Panc1 (cell line): Measurements from ENCODE around the gene TLE5. TPM values are rescaled to one million over a fixed set of nuclear protein-coding genes. Genes with fewer than 3 reads are reported as not detected.

ENCODE experiments used
- ATAC-seq: fragments of 200-7000 bp; cut with Tn5 transposase; 2 replicates; pipeline ENCODE4 v1.9.1; 2020; ENCODE audit warnings: mild to moderate bottlenecking, moderate library complexity
- BruUV-seq: library from RNA; stranded (reverse); fragments of 400-500 nt; replicated peaks from 2 replicates; lab custom pipeline; 2021; lab: Mats Ljungman, UMichigan
- CTCF ChIA-PET: fragments of 300-600 bp; sonication (Branson Sonifier 250); formaldehyde crosslinking; loops from one replicate; lab custom pipeline; 2022; ENCODE audit warnings: antibody characterized with exemption; lab: Charles Lee
- POLR2A ChIA-PET: fragments of 300-600 bp; sonication (Branson Sonifier 250); formaldehyde crosslinking; loops from one replicate; lab custom pipeline; 2022; ENCODE audit warnings: antibody characterized with exemption; lab: Charles Lee
- DNase-seq: peaks from one replicate; pipeline ENCODE4 v3.0.0-alpha.2; 2010; ENCODE audit warnings: low read depth, low spot score
- H3K27ac ChIP-seq: 2 replicates; pipeline ENCODE4 v1.5.1; 2011; ENCODE audit warnings: mild to moderate bottlenecking, low read length, inconsistent platforms
- H3K27me3 ChIP-seq: fragments of 200-500 bp; sonication (Bioruptor generic); 2 replicates; pipeline ENCODE4 v1.6.0; 2014; ENCODE audit warnings: low read length, inconsistent platforms; ENCODE audit not compliant: control insufficient read depth, insufficient read depth
- H3K36me3 ChIP-seq: fragments of 200-500 bp; sonication (Bioruptor generic); 2 replicates; pipeline ENCODE4 v1.5.1; 2014; ENCODE audit warnings: inconsistent platforms, mild to moderate bottlenecking, low read length, moderate library complexity; ENCODE audit not compliant: control insufficient read depth, insufficient read depth
- H3K4me1 ChIP-seq: 2 replicates; pipeline ENCODE4 v1.5.1; 2011; ENCODE audit warnings: inconsistent platforms, mild to moderate bottlenecking, low read length, moderate library complexity; ENCODE audit not compliant: control insufficient read depth, insufficient read depth
- H3K4me3 ChIP-seq, 2 experiments: 2 replicates each; pipeline ENCODE4 v1.5.1; 2011 to 2012; ENCODE audit warnings: low read depth in 2 of 2, low read length in 2 of 2, mild to moderate bottlenecking in 2 of 2, inconsistent platforms in 1 of 2, moderate library complexity in 1 of 2
- H3K9me3 ChIP-seq: fragments of 200-500 bp; sonication (Bioruptor generic); 2 replicates; pipeline ENCODE4 v1.5.1; 2014; ENCODE audit warnings: low read depth, mild to moderate bottlenecking, inconsistent platforms, low read length, moderate library complexity; ENCODE audit not compliant: control insufficient read depth, insufficient read depth
- POLR2AphosphoS5 ChIP-seq: IDR thresholded peaks from 2 replicates; pipeline ENCODE4 v1.6.1; 2012; ENCODE audit warnings: mild to moderate bottlenecking, low read depth, low read length, moderate library complexity
- SIN3A ChIP-seq: IDR thresholded peaks from 2 replicates; pipeline ENCODE4 v1.6.1; 2012; ENCODE audit warnings: low read depth, mild to moderate bottlenecking, low read length, moderate library complexity, borderline replicate concordance; ENCODE audit not compliant: insufficient read depth
- TCF7L2 ChIP-seq: IDR thresholded peaks from 2 replicates; pipeline ENCODE4 v1.6.1; 2011; ENCODE audit warnings: mild to moderate bottlenecking, low read depth, low read length, inconsistent platforms
- in situ Hi-C: cut with HindIII; loops from 2 replicates; pipeline ENCODE4 v1.10.0; 2016; ENCODE audit warnings: low sequenced_read_pairs, low pct_unique_long_range_greater_than_20kb
- intact Hi-C: fragments of 100-400 bp; cut with micrococcal nuclease; formaldehyde crosslinking; loops from one replicate; pipeline ENCODE4 v1.10.0; 2022; ENCODE audit not compliant: unreplicated experiment
- total RNA-seq: library from RNA; stranded (reverse); gene quantifications from one replicate; pipeline ENCODE4 v1.2.1, GENCODE V29; 2021; ENCODE audit not compliant: unreplicated experiment
- TF ChIP-seq, protein P1 (sequence below): fragments of 450-650 bp; IDR thresholded peaks from 2 replicates; pipeline ENCODE4 v1.5.1; 2017; ENCODE audit warnings: mild to moderate bottlenecking
- TF ChIP-seq, protein P2 (sequence below), 2 experiments: IDR thresholded peaks; 2 replicates each; pipeline ENCODE4 v1.6.1; 2011 to 2012; ENCODE audit warnings: low read depth in 2 of 2, control low read depth in 1 of 2, low read length in 1 of 2, mild to moderate bottlenecking in 1 of 2, moderate library complexity in 1 of 2; ENCODE audit not compliant: insufficient read depth in 1 of 2

The TLE5 gene
- total RNA-seq, 1 experiment from 2014 or later: 287 TPM

- H3K27ac ChIP-seq: no peak overlapping the region
- in situ Hi-C loops (no loop called here), intact Hi-C loops (no loop called here)
- ChIA-PET CTCF (no interaction called here), POLR2A (no interaction called here)
- TF ChIP-seq SIN3A (no peak), TCF7L2 (no peak), POLR2AphosphoS5 (no peak)
- TF ChIP-seq, protein P1, sequence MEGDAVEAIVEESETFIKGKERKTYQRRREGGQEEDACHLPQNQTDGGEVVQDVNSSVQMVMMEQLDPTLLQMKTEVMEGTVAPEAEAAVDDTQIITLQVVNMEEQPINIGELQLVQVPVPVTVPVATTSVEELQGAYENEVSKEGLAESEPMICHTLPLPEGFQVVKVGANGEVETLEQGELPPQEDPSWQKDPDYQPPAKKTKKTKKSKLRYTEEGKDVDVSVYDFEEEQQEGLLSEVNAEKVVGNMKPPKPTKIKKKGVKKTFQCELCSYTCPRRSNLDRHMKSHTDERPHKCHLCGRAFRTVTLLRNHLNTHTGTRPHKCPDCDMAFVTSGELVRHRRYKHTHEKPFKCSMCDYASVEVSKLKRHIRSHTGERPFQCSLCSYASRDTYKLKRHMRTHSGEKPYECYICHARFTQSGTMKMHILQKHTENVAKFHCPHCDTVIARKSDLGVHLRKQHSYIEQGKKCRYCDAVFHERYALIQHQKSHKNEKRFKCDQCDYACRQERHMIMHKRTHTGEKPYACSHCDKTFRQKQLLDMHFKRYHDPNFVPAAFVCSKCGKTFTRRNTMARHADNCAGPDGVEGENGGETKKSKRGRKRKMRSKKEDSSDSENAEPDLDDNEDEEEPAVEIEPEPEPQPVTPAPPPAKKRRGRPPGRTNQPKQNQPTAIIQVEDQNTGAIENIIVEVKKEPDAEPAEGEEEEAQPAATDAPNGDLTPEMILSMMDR: no peak
- TF ChIP-seq, protein P2, sequence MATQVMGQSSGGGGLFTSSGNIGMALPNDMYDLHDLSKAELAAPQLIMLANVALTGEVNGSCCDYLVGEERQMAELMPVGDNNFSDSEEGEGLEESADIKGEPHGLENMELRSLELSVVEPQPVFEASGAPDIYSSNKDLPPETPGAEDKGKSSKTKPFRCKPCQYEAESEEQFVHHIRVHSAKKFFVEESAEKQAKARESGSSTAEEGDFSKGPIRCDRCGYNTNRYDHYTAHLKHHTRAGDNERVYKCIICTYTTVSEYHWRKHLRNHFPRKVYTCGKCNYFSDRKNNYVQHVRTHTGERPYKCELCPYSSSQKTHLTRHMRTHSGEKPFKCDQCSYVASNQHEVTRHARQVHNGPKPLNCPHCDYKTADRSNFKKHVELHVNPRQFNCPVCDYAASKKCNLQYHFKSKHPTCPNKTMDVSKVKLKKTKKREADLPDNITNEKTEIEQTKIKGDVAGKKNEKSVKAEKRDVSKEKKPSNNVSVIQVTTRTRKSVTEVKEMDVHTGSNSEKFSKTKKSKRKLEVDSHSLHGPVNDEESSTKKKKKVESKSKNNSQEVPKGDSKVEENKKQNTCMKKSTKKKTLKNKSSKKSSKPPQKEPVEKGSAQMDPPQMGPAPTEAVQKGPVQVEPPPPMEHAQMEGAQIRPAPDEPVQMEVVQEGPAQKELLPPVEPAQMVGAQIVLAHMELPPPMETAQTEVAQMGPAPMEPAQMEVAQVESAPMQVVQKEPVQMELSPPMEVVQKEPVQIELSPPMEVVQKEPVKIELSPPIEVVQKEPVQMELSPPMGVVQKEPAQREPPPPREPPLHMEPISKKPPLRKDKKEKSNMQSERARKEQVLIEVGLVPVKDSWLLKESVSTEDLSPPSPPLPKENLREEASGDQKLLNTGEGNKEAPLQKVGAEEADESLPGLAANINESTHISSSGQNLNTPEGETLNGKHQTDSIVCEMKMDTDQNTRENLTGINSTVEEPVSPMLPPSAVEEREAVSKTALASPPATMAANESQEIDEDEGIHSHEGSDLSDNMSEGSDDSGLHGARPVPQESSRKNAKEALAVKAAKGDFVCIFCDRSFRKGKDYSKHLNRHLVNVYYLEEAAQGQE (IDR thresholded peaks at IDR 0.05; ENCODE audit: insufficient read depth in 1 of 2, low read depth in 2 of 2, low read length in 1 of 2): no peak
- DNase-seq (no peak), ATAC-seq (no peak)
- BruUV-seq: no TSS peak
- no peak overlapping the region for H3K4me3 ChIP-seq
- H3K36me3 ChIP-seq: no peaks in the 10 kb centered on the region
- H3K4me1 ChIP-seq: peaks cover 7% of the 10 kb centered on the region
- no peaks in the 10 kb centered on the region for H3K9me3 ChIP-seq
- no peaks in the 10 kb centered on the region for H3K27me3 ChIP-seq
Observed at GRCh38 chr19:3042621-3043267, 19.6 kb downstream of the TLE5 start.

DNA sequence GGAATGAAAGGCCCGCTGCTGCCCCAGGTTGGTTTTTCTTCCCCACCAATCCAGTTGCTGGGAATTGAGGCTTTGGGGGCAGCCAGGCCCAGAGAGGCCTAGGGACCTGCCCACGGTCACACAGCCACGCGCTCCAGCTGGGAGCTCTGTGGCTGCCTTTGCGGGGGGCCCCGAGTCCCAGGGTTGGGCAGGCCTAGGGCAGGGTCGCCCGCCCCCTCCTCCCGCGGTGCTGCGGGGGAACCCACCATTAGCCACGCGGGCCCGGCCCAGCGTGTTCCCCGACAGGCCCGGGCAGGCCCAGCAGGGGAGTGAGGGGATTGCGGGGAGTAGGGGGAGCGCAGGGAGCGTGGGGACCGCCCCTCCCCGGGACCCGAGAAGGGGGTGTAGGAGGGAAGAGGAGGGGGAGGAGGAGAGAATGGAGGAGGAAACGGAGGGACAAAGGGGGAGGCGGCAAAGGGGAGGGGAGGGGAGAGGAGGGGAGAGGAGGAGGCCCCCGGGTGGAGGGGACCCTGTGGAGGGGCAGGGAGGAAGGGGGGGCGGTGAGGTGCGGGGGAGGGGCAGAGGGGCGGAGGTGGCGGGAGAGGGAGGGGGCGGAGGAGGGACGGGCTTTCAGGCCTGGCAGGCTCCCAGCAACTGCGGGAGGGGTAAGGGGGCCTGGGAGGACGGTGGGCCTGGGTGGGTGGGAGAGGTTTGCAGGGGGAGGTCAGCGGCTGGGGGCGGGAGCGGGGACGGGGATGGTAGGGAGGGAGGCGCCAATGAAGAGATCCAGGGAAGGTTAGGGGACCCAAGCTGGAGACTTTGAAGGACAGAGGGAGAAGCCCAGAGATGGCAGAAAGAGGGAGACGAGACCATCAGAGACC lies 20.3 kb downstream of the TLE5 start:
- no TSS peak for BruUV-seq
- H3K4me1 ChIP-seq: peaks cover 7% of the 10 kb centered on the region; the same call in 1 of the 2 replicates
- H3K36me3 ChIP-seq: no peaks in the 10 kb centered on the region
- ChIA-PET CTCF (no interaction called here), POLR2A (no interaction called here)
- intact Hi-C loops: no loop called here
- in situ Hi-C loops: no loop called here
- no peak for ATAC-seq
- no peaks in the 10 kb centered on the region for H3K27me3 ChIP-seq
- no peak overlapping the region for H3K27ac ChIP-seq
- TF ChIP-seq POLR2AphosphoS5 (no peak), SIN3A (no peak)
- TF ChIP-seq, protein P1: no peak
- H3K9me3 ChIP-seq: no peaks in the 10 kb centered on the region
- DNase-seq: no peak
- no peak overlapping the region for H3K4me3 ChIP-seq
